Activated naive CD8-positive, alpha-beta T cell (primary cell): ENCODE data around the gene STK32C.
A peak's percentile ranks its signal among the peaks of the same experiment; 100 is the strongest.

Experiments
- H3K27ac Mint-ChIP-seq: one replicate; pipeline ENCODE4 v1.8.0; 2021; ENCODE audit warnings: mixed read lengths
- H3K27me3 Mint-ChIP-seq: one replicate; pipeline ENCODE4 v1.8.0; 2021; ENCODE audit warnings: mixed read lengths
- H3K36me3 Mint-ChIP-seq: one replicate; pipeline ENCODE4 v1.8.0; 2021; ENCODE audit warnings: mixed read lengths
- H3K4me1 Mint-ChIP-seq: one replicate; pipeline ENCODE4 v1.8.0; 2021; ENCODE audit warnings: low read depth, mixed read lengths
- H3K4me3 Mint-ChIP-seq: one replicate; pipeline ENCODE4 v1.8.0; 2021; ENCODE audit warnings: mild to moderate bottlenecking, mixed read lengths
- H3K9me3 Mint-ChIP-seq: one replicate; pipeline ENCODE4 v1.8.0; 2021; ENCODE audit warnings: low read depth, mixed read lengths

The STK32C gene

GRCh38 chr10:132250481-132251475, 57.0 kb downstream of the STK32C start:
- H3K27me3 Mint-ChIP-seq: no peaks in the 10 kb centered on the region
- peaks cover 5% of the 10 kb centered on the region for H3K4me1 Mint-ChIP-seq
- no peak overlapping the region for H3K4me3 Mint-ChIP-seq
- H3K36me3 Mint-ChIP-seq: no peaks in the 10 kb centered on the region
- no peak overlapping the region for H3K27ac Mint-ChIP-seq
- no peaks in the 10 kb centered on the region for H3K9me3 Mint-ChIP-seq

DNA sequence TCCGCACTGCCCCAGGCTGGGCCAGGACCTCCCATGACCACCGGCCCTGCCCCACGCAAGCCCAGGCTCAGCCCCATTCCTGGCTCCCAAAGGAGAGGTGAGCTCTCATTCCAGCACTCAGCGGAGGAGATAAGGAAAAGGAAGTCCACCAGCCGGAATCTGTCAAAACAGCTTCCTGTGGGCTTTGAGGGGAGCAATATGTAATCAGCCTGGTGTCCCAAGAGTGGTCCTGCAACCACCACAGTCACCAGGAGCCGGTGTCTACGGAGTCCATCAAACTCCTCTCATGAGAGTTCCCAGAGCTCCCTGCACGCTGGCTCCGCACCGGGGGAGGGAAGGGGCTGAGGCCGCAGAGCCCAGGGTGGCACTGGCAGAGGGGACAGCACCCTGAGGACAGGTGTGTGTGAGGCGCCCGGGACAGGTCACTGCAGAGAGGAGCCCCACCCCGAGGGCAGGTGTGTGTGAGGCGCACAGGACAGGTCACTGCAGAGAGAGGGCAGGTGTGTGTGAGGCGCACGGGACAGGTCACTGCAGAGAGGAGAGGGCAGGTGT, 57.9 kb downstream of the STK32C start:
- Mint-ChIP-seq H3K9me3 (no peaks in the 10 kb centered on the region), H3K36me3 (no peaks in the 10 kb centered on the region), H3K4me1 (peaks cover 5% of the 10 kb centered on the region), H3K4me3 (no peak overlapping the region), H3K27ac (no peak overlapping the region), H3K27me3 (no peaks in the 10 kb centered on the region)

- H3K27ac Mint-ChIP-seq: no peak overlapping the region
- H3K36me3 Mint-ChIP-seq: no peaks in the 10 kb centered on the region
- H3K9me3 Mint-ChIP-seq: no peaks in the 10 kb centered on the region
- H3K4me1 Mint-ChIP-seq: peaks cover 5% of the 10 kb centered on the region
- no peaks in the 10 kb centered on the region for H3K27me3 Mint-ChIP-seq
- no peak overlapping the region for H3K4me3 Mint-ChIP-seq
Observed at GRCh38 chr10:132249226-132249724, 58.5 kb downstream of the STK32C start.

DNA sequence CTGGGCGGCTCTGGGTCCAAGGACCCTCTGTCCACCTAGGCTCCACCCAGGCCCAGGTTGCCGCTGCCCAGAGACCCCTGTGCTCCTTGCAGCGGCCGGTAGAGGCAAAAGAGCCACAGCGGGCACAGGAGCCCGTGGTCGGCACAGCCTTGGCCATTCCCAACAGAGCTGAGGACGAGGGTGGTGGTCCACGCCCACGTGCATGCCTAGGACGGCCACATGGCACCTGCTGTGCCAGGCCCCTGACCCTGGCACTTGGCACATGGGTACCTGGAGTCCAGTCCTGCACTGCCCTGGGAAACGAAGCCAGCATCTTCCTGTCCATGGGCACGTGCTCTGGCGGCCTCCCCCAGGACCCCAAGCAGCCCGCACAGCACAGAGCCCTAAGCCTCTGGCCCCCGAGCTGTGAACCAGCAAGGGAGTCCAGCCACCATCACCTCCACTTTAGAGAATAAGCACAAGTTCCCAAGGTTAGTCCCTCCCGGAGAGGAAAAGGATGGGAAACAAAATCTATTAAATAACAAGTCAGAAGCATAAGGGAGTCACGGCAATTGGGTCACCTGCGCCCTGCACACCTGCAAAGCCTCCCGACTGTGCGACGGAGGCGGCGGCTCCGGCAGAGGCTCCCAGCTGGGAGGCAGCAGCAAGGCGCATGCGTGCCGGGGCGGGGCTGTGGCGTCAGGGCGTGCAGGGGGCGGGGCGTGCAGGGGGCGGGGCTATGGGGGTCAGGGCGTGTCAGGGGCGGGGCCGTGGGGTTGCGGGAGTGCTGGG, 59.1 kb downstream of the STK32C start:
- Mint-ChIP-seq H3K4me3 (peak overlapping the region; percentile 70), H3K27me3 (no peaks in the 10 kb centered on the region), H3K4me1 (peaks cover 5% of the 10 kb centered on the region), H3K9me3 (no peaks in the 10 kb centered on the region), H3K36me3 (no peaks in the 10 kb centered on the region), H3K27ac (no peak overlapping the region)

GRCh38 chr10:132247943-132248342, 59.8 kb downstream of the STK32C start:
- no peaks in the 10 kb centered on the region for H3K27me3 Mint-ChIP-seq

DNA sequence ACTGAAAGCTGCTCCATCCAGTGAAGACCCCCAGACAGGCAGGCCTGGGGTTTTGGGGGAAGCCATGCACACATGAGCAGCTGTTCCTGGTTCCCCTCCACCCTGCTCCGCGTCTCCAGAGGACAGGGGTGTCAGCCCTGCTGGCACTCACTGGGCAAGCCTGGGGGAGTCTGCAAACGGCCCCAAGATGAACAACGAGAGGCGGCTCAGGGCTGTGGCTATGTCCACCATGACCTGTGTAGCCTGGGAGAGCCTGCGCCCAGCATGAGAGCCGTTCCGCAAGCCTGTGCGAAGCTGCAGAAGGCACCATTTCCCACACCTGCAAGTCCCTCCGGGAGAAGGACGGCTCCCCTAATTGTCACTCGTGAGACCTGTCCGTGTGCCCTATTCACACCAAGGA, 61.5 kb downstream of the STK32C start:
- no peaks in the 10 kb centered on the region for H3K36me3 Mint-ChIP-seq
- peaks cover 5% of the 10 kb centered on the region for H3K4me1 Mint-ChIP-seq
- no peaks in the 10 kb centered on the region for H3K9me3 Mint-ChIP-seq
- H3K4me3 Mint-ChIP-seq: no peak overlapping the region
- no peak overlapping the region for H3K27ac Mint-ChIP-seq
- H3K27me3 Mint-ChIP-seq: no peaks in the 10 kb centered on the region

More at GRCh38 chr10:132247943-132248342, 59.8 kb downstream of the STK32C start:
- Mint-ChIP-seq H3K4me3 (no peak overlapping the region), H3K27ac (no peak overlapping the region), H3K4me1 (peaks cover 5% of the 10 kb centered on the region), H3K36me3 (no peaks in the 10 kb centered on the region), H3K9me3 (no peaks in the 10 kb centered on the region)

DNA sequence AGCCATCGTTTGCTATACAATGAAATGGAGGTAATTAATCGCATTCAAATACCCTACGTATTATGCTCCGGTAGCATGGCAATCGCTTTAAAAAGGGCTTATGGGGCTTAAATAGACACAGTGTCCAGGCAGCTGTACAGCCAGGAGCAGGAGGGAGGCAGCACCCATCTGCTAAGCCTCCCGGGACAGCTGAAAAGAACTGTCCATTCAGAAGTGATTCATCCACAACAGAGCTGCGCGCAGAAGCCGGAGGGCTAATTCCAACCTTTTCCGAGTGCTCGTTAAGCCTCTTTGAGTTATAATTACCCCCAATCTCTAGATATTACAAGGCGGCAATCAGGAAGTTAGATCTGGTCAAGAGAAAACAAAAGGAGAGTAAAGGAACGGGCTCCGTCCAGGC, 62.7 kb downstream of the STK32C start:
- no peaks in the 10 kb centered on the region for H3K9me3 Mint-ChIP-seq
- H3K27ac Mint-ChIP-seq: no peak overlapping the region
- peaks cover 5% of the 10 kb centered on the region for H3K4me1 Mint-ChIP-seq
- no peaks in the 10 kb centered on the region for H3K36me3 Mint-ChIP-seq
- no peak overlapping the region for H3K4me3 Mint-ChIP-seq
- H3K27me3 Mint-ChIP-seq: no peaks in the 10 kb centered on the region

DNA sequence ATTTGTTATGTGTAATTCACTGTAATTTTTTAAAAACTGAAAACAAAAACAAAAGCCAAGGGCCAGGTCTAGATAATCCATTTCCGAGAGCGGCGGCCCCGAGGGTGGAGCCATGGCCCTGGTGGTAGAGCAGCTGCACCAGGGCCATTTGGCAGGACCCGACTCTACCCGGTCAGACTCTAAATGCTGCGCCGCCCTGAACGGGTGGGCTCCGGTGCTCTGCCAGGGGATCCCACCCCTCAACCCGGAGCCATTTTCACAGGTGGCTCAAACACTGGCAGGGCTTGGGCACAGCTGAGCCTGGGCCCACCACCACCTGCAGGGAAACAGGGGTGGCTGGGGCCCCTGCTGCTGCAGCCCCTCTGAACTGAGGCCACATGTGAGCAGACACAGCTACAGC, 64.1 kb downstream of the STK32C start:
- Mint-ChIP-seq H3K9me3 (no peaks in the 10 kb centered on the region), H3K27me3 (no peaks in the 10 kb centered on the region), H3K27ac (no peak overlapping the region), H3K36me3 (no peaks in the 10 kb centered on the region), H3K4me1 (peaks cover 2% of the 10 kb centered on the region), H3K4me3 (no peak overlapping the region)

GRCh38 chr10:132243141-132243540, 64.6 kb downstream of the STK32C start:
- H3K27me3 Mint-ChIP-seq: no peaks in the 10 kb centered on the region
- H3K4me3 Mint-ChIP-seq: no peak overlapping the region
- H3K4me1 Mint-ChIP-seq: peaks cover 2% of the 10 kb centered on the region
- H3K27ac Mint-ChIP-seq: no peak overlapping the region
- no peaks in the 10 kb centered on the region for H3K36me3 Mint-ChIP-seq
- no peaks in the 10 kb centered on the region for H3K9me3 Mint-ChIP-seq

DNA sequence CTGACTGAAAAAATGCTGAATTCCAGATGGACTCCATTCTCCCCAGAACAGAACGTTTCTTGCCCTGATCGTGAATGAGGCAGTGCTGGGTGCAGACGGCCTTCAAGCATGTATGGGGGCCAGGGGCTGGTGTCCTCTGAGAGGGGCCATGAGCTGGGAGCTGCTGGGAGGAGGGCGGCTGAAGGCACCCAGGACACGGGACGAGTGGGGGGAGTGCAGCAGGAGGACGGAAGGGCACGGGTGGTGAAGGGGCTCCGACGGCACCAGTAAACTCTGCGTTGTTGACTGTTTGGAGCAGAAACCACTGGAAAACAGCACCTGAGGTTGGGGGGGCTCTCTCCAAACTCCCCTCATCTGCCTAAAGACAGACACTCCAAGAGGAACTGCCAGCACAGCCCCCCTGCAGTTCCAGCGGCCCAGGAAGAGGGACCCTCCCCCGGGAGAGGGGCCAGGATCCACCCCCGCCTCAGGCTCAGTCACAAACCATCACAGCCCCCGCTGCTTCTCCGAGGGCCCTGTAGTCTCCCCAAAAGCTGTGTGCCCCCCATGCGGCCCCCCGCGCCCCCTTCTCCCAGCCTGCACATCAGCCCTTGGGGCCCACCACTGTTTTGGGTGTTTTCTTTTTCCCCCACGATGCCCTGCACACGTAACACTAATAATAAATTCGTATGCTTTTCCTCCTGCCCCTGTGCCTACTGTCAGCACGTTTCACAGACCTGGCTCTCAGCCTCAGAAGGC, 65.5 kb downstream of the STK32C start:
- no peaks in the 10 kb centered on the region for H3K27me3 Mint-ChIP-seq
- no peaks in the 10 kb centered on the region for H3K9me3 Mint-ChIP-seq
- H3K27ac Mint-ChIP-seq: no peak overlapping the region
- no peaks in the 10 kb centered on the region for H3K36me3 Mint-ChIP-seq
- H3K4me3 Mint-ChIP-seq: no peak overlapping the region
- no peaks in the 10 kb centered on the region for H3K4me1 Mint-ChIP-seq

DNA sequence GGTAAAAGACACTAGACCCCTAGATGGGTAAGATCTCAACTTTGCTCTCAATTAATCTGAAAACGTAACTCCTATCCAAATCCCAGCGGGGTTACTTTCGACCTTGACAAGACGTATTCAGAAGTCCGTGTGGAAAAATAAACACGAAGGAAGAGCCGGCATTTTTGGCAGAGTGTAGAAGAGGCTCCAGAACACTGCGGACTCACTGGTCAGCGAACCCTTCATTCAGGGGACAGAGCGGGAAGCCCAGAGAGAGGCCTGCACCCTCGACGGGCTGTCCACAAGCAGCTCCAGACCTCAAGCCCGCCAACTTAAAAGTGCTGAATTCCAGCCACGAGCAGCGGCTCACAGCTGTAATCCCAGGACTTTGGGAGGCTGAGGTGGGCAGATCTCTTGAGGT, 66.3 kb downstream of the STK32C start:
- no peaks in the 10 kb centered on the region for H3K27me3 Mint-ChIP-seq
- no peak overlapping the region for H3K27ac Mint-ChIP-seq
- no peaks in the 10 kb centered on the region for H3K4me1 Mint-ChIP-seq
- H3K36me3 Mint-ChIP-seq: no peaks in the 10 kb centered on the region
- no peaks in the 10 kb centered on the region for H3K9me3 Mint-ChIP-seq
- no peak overlapping the region for H3K4me3 Mint-ChIP-seq

- H3K4me1 Mint-ChIP-seq: no peaks in the 10 kb centered on the region
- no peaks in the 10 kb centered on the region for H3K27me3 Mint-ChIP-seq
- no peaks in the 10 kb centered on the region for H3K36me3 Mint-ChIP-seq
- no peak overlapping the region for H3K27ac Mint-ChIP-seq
- no peaks in the 10 kb centered on the region for H3K9me3 Mint-ChIP-seq
- H3K4me3 Mint-ChIP-seq: no peak overlapping the region
Observed at GRCh38 chr10:132241086-132241485, 66.7 kb downstream of the STK32C start.

- no peaks in the 10 kb centered on the region for H3K36me3 Mint-ChIP-seq
- no peaks in the 10 kb centered on the region for H3K4me1 Mint-ChIP-seq
- H3K9me3 Mint-ChIP-seq: no peaks in the 10 kb centered on the region
- no peak overlapping the region for H3K27ac Mint-ChIP-seq
- no peak overlapping the region for H3K4me3 Mint-ChIP-seq
- no peaks in the 10 kb centered on the region for H3K27me3 Mint-ChIP-seq
Observed at GRCh38 chr10:132240581-132240980, 67.2 kb downstream of the STK32C start.

GRCh38 chr10:132240156-132240555, 67.6 kb downstream of the STK32C start:
- Mint-ChIP-seq H3K36me3 (no peaks in the 10 kb centered on the region), H3K4me1 (no peaks in the 10 kb centered on the region), H3K27ac (no peak overlapping the region), H3K9me3 (no peaks in the 10 kb centered on the region), H3K27me3 (no peaks in the 10 kb centered on the region), H3K4me3 (no peak overlapping the region)
